22Rv1 (cell line): ENCODE measurements around the gene FOXL2.
A peak's percentile ranks its signal among the peaks of the same experiment; 100 is the strongest.

ENCODE experiments used
- ZFX ChIP-seq: fragments of 450-650 bp; IDR thresholded peaks from 2 replicates; pipeline ENCODE4 v1.6.1; 2017; ENCODE audit warnings: antibody characterized with exemption, borderline replicate concordance
- TF ChIP-seq, protein P1 (sequence below): fragments of 450-650 bp; IDR thresholded peaks from 2 replicates; pipeline ENCODE4 v1.5.1; 2017; ENCODE audit warnings: mild to moderate bottlenecking

DNA sequence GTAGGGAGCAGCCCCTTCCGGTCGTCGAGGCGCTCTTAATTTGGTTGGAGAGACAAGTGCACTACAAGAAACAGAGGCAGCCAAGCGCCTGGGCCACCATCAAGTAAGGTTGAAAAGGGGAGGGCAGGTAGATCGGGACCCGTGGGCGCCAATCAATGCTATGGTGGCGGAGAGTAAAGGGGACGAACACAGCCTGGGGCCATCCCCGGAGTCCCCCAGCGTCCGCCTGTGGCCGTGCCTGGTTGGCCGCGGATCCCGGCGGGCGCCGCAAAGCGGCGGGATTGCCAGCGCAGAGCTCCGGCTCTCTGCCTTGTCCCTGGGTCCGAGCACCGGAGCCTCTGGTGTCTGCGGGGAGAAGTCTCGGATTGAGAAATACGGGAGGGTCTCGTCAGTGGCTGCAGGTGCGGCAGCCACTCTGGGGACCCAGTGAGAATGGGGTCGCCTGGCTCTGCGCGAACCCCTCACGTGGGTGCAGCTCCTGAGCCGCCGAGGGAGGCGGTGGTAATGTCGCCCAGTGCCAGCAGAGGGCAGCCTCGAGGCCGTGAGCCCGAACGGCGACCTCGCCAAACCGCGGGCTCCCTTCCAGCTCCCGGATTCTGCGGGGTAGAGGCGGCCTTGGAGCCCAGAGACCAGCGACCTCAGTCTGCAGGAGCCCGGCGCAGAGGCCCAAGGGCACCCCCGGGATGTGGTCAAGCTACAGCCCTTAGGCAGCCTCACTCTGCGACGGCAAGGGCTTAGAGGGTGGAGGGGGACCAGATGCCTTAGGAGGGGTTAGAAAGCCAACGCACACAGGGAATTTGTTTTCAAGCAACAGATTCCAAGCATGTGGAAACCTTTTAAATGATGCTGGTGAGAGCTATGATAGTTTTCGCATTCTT is 10.8 kb downstream of the FOXL2 start:
- TF ChIP-seq, protein P1, sequence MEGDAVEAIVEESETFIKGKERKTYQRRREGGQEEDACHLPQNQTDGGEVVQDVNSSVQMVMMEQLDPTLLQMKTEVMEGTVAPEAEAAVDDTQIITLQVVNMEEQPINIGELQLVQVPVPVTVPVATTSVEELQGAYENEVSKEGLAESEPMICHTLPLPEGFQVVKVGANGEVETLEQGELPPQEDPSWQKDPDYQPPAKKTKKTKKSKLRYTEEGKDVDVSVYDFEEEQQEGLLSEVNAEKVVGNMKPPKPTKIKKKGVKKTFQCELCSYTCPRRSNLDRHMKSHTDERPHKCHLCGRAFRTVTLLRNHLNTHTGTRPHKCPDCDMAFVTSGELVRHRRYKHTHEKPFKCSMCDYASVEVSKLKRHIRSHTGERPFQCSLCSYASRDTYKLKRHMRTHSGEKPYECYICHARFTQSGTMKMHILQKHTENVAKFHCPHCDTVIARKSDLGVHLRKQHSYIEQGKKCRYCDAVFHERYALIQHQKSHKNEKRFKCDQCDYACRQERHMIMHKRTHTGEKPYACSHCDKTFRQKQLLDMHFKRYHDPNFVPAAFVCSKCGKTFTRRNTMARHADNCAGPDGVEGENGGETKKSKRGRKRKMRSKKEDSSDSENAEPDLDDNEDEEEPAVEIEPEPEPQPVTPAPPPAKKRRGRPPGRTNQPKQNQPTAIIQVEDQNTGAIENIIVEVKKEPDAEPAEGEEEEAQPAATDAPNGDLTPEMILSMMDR = peak; percentile 92
- no peak for TF ChIP-seq ZFX
